ENCODE data around the gene GOLT1A.

GOLT1A gene

GRCh38 chr1:204213668-204214662 is at the start of gene GOLT1A:
Gene GOLT1A, minus strand, starts transcription at chr1:204213988. Its CDS starts 82 bp downstream, at chr1:204213906.
- peak; percentile 91 for DNase-seq (ENCODE audit: low read depth, low spot score)

GRCh38 chr1:204263254-204263910 is 49.6 kb upstream of the GOLT1A start:
- DNase-seq (ENCODE audit: low read depth, low spot score), result no peak

- DNase-seq (ENCODE audit: low read depth, low spot score), result no peak
These were observed 48.9 kb upstream of the GOLT1A start for GRCh38 chr1:204262506-204263253.

- no peak for DNase-seq (ENCODE audit: low read depth, low spot score)
These were observed 48.1 kb upstream of the GOLT1A start for GRCh38 chr1:204261746-204262505.

- DNase-seq (ENCODE audit: low read depth, low spot score), result no peak
These were observed 47.5 kb upstream of the GOLT1A start for GRCh38 chr1:204261266-204261665.

- no peak for DNase-seq (ENCODE audit: low read depth, low spot score)
These were observed 46.9 kb upstream of the GOLT1A start for GRCh38 chr1:204260601-204261197.

- no peak for DNase-seq (ENCODE audit: low read depth, low spot score)
These were observed 46.0 kb upstream of the GOLT1A start for GRCh38 chr1:204259782-204260181.

- DNase-seq (ENCODE audit: low read depth, low spot score), result no peak
These were observed 45.4 kb upstream of the GOLT1A start for GRCh38 chr1:204259196-204259595.

- DNase-seq (ENCODE audit: low read depth, low spot score), result peak; percentile 45
These were observed 44.7 kb upstream of the GOLT1A start for GRCh38 chr1:204258213-204259115.

GRCh38 chr1:204257446-204257845 is 43.7 kb upstream of the GOLT1A start:
- DNase-seq (ENCODE audit: low read depth, low spot score), result no peak

- no peak for DNase-seq (ENCODE audit: low read depth, low spot score)
These were observed 42.7 kb upstream of the GOLT1A start for GRCh38 chr1:204256531-204256930.

GRCh38 chr1:204255966-204256365 is 42.2 kb upstream of the GOLT1A start:
- no peak for DNase-seq (ENCODE audit: low read depth, low spot score)

- DNase-seq (ENCODE audit: low read depth, low spot score), result peak; percentile 40
These were observed 41.4 kb upstream of the GOLT1A start for GRCh38 chr1:204255225-204255624.

GRCh38 chr1:204254031-204254661 is 40.4 kb upstream of the GOLT1A start:
- no peak for DNase-seq (ENCODE audit: low read depth, low spot score)

GRCh38 chr1:204251926-204252689 is 38.3 kb upstream of the GOLT1A start:
- DNase-seq (ENCODE audit: low read depth, low spot score), result no peak

- no peak for DNase-seq (ENCODE audit: low read depth, low spot score)
These were observed 37.5 kb upstream of the GOLT1A start for GRCh38 chr1:204251286-204251685.

- DNase-seq (ENCODE audit: low read depth, low spot score), result no peak
These were observed 36.7 kb upstream of the GOLT1A start for GRCh38 chr1:204250428-204251030.

All from iPS DF 19.7 (cell line).